Ishikawa (cell line): ENCODE data around the gene ACACB.

Experiments used
- CEBPB ChIP-seq: IDR thresholded peaks from 2 replicates; pipeline ENCODE4 v1.6.1; 2012
- EP300 ChIP-seq: IDR thresholded peaks from 2 replicates; pipeline ENCODE4 v1.6.1; 2012; ENCODE audit warnings: borderline replicate concordance
- RAD21 ChIP-seq: IDR thresholded peaks from 2 replicates; pipeline ENCODE4 v1.6.1; 2012; ENCODE audit warnings: low read depth
- TAF1 ChIP-seq: IDR thresholded peaks from 2 replicates; pipeline ENCODE4 v1.6.1; 2012; ENCODE audit warnings: low read depth, mild to moderate bottlenecking
- YY1 ChIP-seq: IDR thresholded peaks from 2 replicates; pipeline ENCODE4 v1.6.1; 2012; ENCODE audit warnings: low read depth

- TF ChIP-seq YY1: no peak
- TF ChIP-seq CEBPB: no peak
- TF ChIP-seq TAF1: no peak
- no peak for TF ChIP-seq EP300
- TF ChIP-seq RAD21: no peak
Observed at GRCh38 chr12:109294286-109294796, 178.0 kb downstream of the ACACB start.
